Activated CD4-positive, alpha-beta T cell treated with anti-CD3 and anti-CD28 coated beads for 36 hours (primary cell): Measurements from ENCODE around the gene IGF2R. TPM values are rescaled to one million over a fixed set of nuclear protein-coding genes. Genes with fewer than 3 reads are reported as not detected.

Experiments
- ATAC-seq: fragments of 200-7000 bp; cut with Tn5 transposase; one replicate; pipeline ENCODE4 v1.10.0; 2021; ENCODE audit warnings: mild to moderate bottlenecking, moderate library complexity
- CTCF ChIA-PET: fragments of 350-600 bp; sonication (Branson Sonifier 250); formaldehyde crosslinking; loops from one replicate; lab custom pipeline; 2021; ENCODE audit warnings: antibody characterized with exemption; lab: Charles Lee
- POLR2A ChIA-PET: fragments of 350-600 bp; sonication (Branson Sonifier 250); formaldehyde crosslinking; loops from one replicate; lab custom pipeline; 2021; ENCODE audit warnings: antibody characterized with exemption, inconsistent platforms; lab: Charles Lee
- DNase-seq: peaks from one replicate; pipeline ENCODE4 v3.0.0-alpha.2; 2020
- H3K27ac Mint-ChIP-seq: one replicate; pipeline ENCODE4 v1.8.0; 2021; ENCODE audit warnings: mixed read lengths
- H3K27me3 Mint-ChIP-seq: one replicate; pipeline ENCODE4 v1.8.0; 2021; ENCODE audit warnings: mixed read lengths
- H3K36me3 Mint-ChIP-seq: one replicate; pipeline ENCODE4 v1.8.0; 2021; ENCODE audit warnings: low read depth, mixed read lengths
- H3K4me1 Mint-ChIP-seq: one replicate; pipeline ENCODE4 v1.8.0; 2021; ENCODE audit warnings: mixed read lengths
- H3K4me3 Mint-ChIP-seq: one replicate; pipeline ENCODE4 v1.8.0; 2021; ENCODE audit warnings: mild to moderate bottlenecking, moderate library complexity, mixed read lengths
- H3K9me3 Mint-ChIP-seq: one replicate; pipeline ENCODE4 v1.8.0; 2021; ENCODE audit warnings: low read depth, mixed read lengths
- intact Hi-C, 2 experiments: fragments of 100-400 bp; cut with DNase I in 1 of 2; cut with micrococcal nuclease in 1 of 2; formaldehyde crosslinking; loops; one replicate each; pipeline versions ENCODE4 v1.14.2 to v1.15.1; 2022 to 2024; cut with DNase I, micrococcal nuclease
- total RNA-seq, 2 experiments: library from RNA; stranded (reverse); gene quantifications; one replicate each; pipeline ENCODE4 v1.2.3, GENCODE V29; 2021

Gene IGF2R
- total RNA-seq, 2 experiments from 2014 or later = 55.6 to 65.6 TPM

GRCh38 chr6:160141001-160141726, 172.3 kb downstream of the IGF2R start:
- no peak for DNase-seq
- no peak for ATAC-seq
- Mint-ChIP-seq H3K36me3 (peaks cover 3% of the 10 kb centered on the region), H3K27me3 (peaks cover 1% of the 10 kb centered on the region), H3K4me3 (no peak overlapping the region), H3K4me1 (peaks cover 15% of the 10 kb centered on the region), H3K9me3 (no peaks in the 10 kb centered on the region), H3K27ac (no peak overlapping the region)
- ChIA-PET CTCF (interaction anchor here (0.6 kb wide), 1 partner anchor 13 kb away, joined by 3 read pairs; no protein-coding TSS in a partner anchor), POLR2A (interaction anchor here (0.9 kb wide), 1 partner anchor 33 kb away, joined by 4 read pairs; no protein-coding TSS in a partner anchor)
- intact Hi-C loops = no loop called here

- no peak overlapping the region for H3K4me3 Mint-ChIP-seq
- DNase-seq = no peak
- H3K9me3 Mint-ChIP-seq = no peaks in the 10 kb centered on the region
- no peak for ATAC-seq
- intact Hi-C loops = no loop called here
- no peak overlapping the region for H3K27ac Mint-ChIP-seq
- peaks cover 15% of the 10 kb centered on the region for H3K4me1 Mint-ChIP-seq
- ChIA-PET CTCF (interaction anchor here (1.0 kb wide), 1 partner anchor 9 kb away, joined by 4 read pairs; no protein-coding TSS in a partner anchor), POLR2A (interaction anchor here (0.5 to 0.9 kb wide), 2 partner anchors 32 to 1132 kb away, joined by 4 to 6 read pairs; partner anchors contain the start of gene AGPAT4)
- peaks cover 1% of the 10 kb centered on the region for H3K27me3 Mint-ChIP-seq
- H3K36me3 Mint-ChIP-seq = peaks cover 3% of the 10 kb centered on the region
Observed at GRCh38 chr6:160142115-160142715, 173.3 kb downstream of the IGF2R start.

GRCh38 chr6:160146454-160147145, 177.7 kb downstream of the IGF2R start:
- H3K4me3 Mint-ChIP-seq = no peak overlapping the region
- peaks cover 5% of the 10 kb centered on the region for H3K9me3 Mint-ChIP-seq
- DNase-seq (no peak), ATAC-seq (no peak)
- H3K36me3 Mint-ChIP-seq = peaks cover 6% of the 10 kb centered on the region
- H3K27me3 Mint-ChIP-seq = peaks cover 1% of the 10 kb centered on the region
- POLR2A ChIA-PET = no interaction called here
- H3K4me1 Mint-ChIP-seq = no peaks in the 10 kb centered on the region
- no peak overlapping the region for H3K27ac Mint-ChIP-seq
- intact Hi-C loops = no loop called here
- CTCF ChIA-PET = interaction anchor here (1.0 kb wide), 1 partner anchor 9 kb away, joined by 4 read pairs; no protein-coding TSS in a partner anchor

- Mint-ChIP-seq H3K4me3 (no peak overlapping the region), H3K36me3 (peaks cover 7% of the 10 kb centered on the region), H3K27ac (no peak overlapping the region), H3K4me1 (no peaks in the 10 kb centered on the region), H3K27me3 (peaks cover 1% of the 10 kb centered on the region), H3K9me3 (peaks cover 5% of the 10 kb centered on the region)
- ChIA-PET CTCF (interaction anchor here (1.0 kb wide), 1 partner anchor 9 kb away, joined by 4 read pairs; no protein-coding TSS in a partner anchor), POLR2A (no interaction called here)
- intact Hi-C loops = no loop called here
- DNase-seq (no peak), ATAC-seq (no peak)
Observed at GRCh38 chr6:160147146-160147536, 178.3 kb downstream of the IGF2R start.

- ATAC-seq (no peak), DNase-seq (no peak)
- no peaks in the 10 kb centered on the region for H3K27me3 Mint-ChIP-seq
- H3K4me3 Mint-ChIP-seq = no peak overlapping the region
- intact Hi-C loops = no loop called here
- H3K36me3 Mint-ChIP-seq = peaks cover 5% of the 10 kb centered on the region
- H3K9me3 Mint-ChIP-seq = peaks cover 7% of the 10 kb centered on the region
- no peaks in the 10 kb centered on the region for H3K4me1 Mint-ChIP-seq
- ChIA-PET POLR2A (no interaction called here), CTCF (interaction anchor here (1.0 kb wide), 1 partner anchor 16 kb away, joined by 3 read pairs; no protein-coding TSS in a partner anchor)
- no peak overlapping the region for H3K27ac Mint-ChIP-seq
Observed at GRCh38 chr6:160154471-160154870, 185.6 kb downstream of the IGF2R start.

GRCh38 chr6:160156842-160157241, 188.0 kb downstream of the IGF2R start:
- no peak for DNase-seq
- intact Hi-C loops = no loop called here
- Mint-ChIP-seq H3K4me3 (no peak overlapping the region), H3K27ac (no peak overlapping the region), H3K4me1 (no peaks in the 10 kb centered on the region), H3K9me3 (peaks cover 2% of the 10 kb centered on the region), H3K36me3 (peaks cover 2% of the 10 kb centered on the region), H3K27me3 (no peaks in the 10 kb centered on the region)
- no peak for ATAC-seq
- ChIA-PET CTCF (interaction anchor here (1.0 kb wide), 1 partner anchor 293 kb away, joined by 3 read pairs; no protein-coding TSS in a partner anchor), POLR2A (interaction anchor here (0.6 kb wide), 1 partner anchor 640 kb away, joined by 3 read pairs; no protein-coding TSS in a partner anchor)

GRCh38 chr6:160160450-160160849, 191.6 kb downstream of the IGF2R start:
- intact Hi-C loops = no loop called here
- CTCF ChIA-PET = no interaction called here
- ATAC-seq = no peak
- Mint-ChIP-seq H3K27ac (no peak overlapping the region), H3K9me3 (no peaks in the 10 kb centered on the region), H3K4me1 (no peaks in the 10 kb centered on the region), H3K4me3 (no peak overlapping the region), H3K27me3 (peaks cover 2% of the 10 kb centered on the region), H3K36me3 (no peaks in the 10 kb centered on the region)
- POLR2A ChIA-PET = no interaction called here
- DNase-seq = no peak

Other genes with a start within 250 kb of the IGF2R start
- 10 to 100 TPM; 87.2 to 91.5 TPM for gene WTAP, start 241.6 kb upstream of the IGF2R start, total RNA-seq
- gene ACAT2, start 207.0 kb upstream of the IGF2R start, total RNA-seq = 10 to 100 TPM; 55.0 to 82.1 TPM
- 100 to 1,000 TPM; 358 to 496 TPM for gene TCP1, start 179.5 kb upstream of the IGF2R start, total RNA-seq
- gene MRPL18, start 178.6 kb upstream of the IGF2R start, total RNA-seq = 10 to 100 TPM; 83.7 to 84.4 TPM
- under 1 TPM; 0.11 TPM for gene PNLDC1, start 168.8 kb upstream of the IGF2R start, total RNA-seq
- gene MAS1, start 78.1 kb upstream of the IGF2R start, total RNA-seq = not detected
- gene SLC22A1, start 152.7 kb downstream of the IGF2R start, total RNA-seq = 1 to 10 TPM in 1 of 2 experiments, under 1 TPM in 1; 0.78 to 1.2 TPM